Lung microvascular endothelial cell (primary cell): ENCODE measurements around the gene NUDT2. TPM values are rescaled to one million over a fixed set of nuclear protein-coding genes. Genes with fewer than 3 reads are reported as not detected.
A peak's percentile ranks its signal among the peaks of the same experiment; 100 is the strongest.
"Not testable (repeated sequence)": the region's sequence is repeated elsewhere in the genome, so short reads cannot be mapped to it uniquely, and the experiment has no call there.

Source experiments
- DNase-seq, 2 donors: peaks; one replicate each; pipeline versions ENCODE4 v3.0.0 to v3.0.0-alpha.2; 2010; ENCODE audit warnings: low read depth in 2 of 2
- total RNA-seq: library from RNA; depleted of rRNA; stranded (reverse); fragments of >200 nt; gene quantifications from 2 replicates; pipeline ENCODE4 v1.2.1, GENCODE V29; 2014

The NUDT2 gene
- total RNA-seq, result 30.9 and 38.3 TPM in 2 replicates

DNA sequence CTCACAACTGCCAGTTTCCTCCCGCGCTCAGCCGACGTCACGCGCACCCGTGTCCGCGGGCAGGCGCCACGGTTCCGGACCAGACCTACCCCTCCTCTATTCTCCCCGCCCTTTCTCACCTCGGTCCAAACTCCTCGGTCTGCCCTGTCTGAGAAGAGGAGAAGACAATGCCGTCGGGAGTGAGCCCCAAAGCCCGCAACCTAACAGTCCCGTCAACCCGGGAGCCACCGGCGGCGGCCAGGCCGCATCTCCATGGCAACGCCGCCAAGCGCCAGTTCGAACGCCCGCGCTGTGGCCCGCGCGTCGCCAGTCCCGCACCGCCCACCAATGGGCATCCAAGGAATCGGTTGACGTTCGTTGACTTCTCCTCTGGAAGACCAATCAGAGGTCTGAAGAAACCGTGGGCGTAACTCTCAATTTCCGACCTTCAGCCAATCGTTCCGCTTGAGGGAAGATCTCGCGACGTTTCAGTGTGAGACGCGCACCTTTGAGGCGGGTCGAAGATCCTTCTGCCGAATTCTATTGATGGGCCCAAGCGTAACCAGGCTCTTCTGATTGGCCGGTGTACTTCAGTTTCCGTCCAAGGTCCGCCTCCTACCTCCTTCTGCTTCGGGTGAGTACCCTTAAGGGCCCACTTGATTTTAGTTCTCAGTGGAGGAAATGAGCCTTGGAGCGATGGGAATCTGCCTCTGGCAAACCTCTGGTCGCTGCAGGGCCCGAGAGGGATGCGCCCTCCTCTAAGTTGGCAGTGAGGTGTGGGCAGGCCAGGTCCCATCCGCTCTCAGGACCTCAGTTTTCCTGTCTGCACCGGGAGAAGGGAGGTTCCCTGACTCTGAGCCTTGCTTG lies at the start of gene NUDT2, which contains the start of gene KIF24:
TSS of gene NUDT2 (plus strand) at position 583 of the 846 bp plus-strand sequence. CDS start 9,471 bp downstream, outside the sequence.
TSS of gene KIF24 (minus strand) at position 282 of the 846 bp plus-strand sequence. CDS start 17,922 bp downstream, outside the sequence.
- DNase-seq, result peak; percentile 100

DNA sequence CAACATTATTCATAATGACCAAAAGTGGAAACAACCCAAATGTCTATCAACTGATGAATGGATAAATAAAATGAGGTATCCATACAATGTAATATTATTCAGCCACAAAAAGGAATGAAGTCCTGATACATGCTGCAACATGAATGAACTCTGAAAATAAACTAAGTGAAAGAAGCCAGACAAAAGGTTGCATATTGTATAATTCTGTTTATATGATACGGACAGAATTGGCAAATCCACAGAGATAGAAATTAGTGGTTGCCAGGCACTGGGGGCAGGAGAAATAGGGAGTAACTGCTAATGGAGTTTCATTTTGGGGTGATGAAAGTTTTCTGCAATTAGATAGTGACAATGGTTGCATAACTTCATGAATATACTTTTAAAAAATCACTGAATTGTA lies 47.3 kb upstream of the NUDT2 start:
- DNase-seq, result no peak

DNA sequence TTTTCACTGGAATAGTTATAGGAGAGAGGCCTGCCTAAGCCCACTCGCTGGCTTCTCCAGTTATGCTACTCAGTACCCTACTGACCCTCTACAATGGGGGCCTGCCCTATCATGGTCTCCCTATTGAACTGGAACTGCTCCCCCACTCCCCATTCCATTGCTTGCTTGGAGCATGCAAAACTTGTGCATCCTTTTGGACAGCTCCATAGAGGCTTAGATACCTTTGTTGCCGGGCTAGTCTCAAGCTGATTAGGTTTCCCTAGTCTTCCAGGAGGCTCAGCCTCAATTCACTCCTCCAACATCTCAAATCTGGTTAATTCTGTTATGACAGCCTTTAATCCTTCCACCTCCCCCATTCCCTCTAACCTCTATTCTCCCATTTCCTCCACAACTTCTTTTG lies 40.2 kb upstream of the NUDT2 start:
- no peak for DNase-seq

DNA sequence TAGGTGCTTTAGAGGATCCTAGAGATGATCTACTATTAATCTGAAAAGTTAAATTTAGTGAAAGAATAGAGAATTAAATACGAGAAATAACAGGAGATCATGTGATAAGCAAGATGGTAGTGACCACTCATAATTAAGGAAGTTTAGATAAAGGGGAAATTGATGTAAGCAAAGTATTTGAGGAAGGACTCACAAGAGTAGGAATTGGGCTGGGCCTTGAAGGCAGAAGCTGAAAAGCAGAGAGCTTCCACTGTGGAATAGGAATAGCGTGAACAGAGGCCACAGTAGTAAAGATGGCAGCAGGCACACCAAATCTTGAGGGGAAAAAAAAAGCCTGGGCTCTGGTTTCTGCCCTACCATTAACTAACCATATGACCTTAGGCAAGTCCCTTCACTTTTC lies 38.3 kb upstream of the NUDT2 start:
- no peak for DNase-seq

DNA sequence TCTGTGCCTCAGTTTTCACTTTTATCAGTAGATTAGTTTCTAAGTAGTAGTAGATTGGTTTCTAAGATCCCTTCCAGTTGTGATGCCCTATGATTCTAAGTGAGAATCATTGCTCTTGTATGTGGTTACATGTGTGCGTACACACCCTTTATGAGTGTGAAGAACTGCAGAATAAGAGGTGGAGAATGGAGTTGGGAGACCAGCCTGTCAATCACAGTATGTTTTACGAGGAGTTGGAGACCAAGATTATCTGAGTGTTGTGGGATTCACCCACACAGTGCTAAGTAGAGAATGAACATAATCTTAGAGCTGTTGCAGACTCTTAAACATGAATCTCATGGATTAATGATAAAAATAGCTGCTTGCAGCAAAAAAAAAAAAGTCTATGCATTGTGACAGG lies 37.9 kb upstream of the NUDT2 start:
- DNase-seq, result no peak

DNA sequence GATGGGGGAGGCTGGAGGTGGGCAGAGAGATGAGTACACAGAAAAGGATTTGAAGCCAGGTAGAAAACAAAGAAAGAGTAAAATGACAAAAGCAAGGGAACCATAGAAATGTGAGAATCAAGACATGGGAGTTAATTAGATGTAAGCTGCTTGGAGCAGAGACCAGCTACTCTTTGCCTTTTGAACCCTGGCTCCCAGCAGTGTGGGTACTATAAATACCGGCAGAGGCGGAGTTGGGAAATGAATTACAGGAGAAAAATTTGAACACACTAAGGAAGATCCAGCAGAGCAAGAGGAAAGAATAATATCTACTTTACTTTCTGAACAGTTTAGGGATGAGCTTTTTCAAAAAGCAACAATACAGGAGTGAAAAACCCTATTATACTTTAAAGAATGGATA lies 36.8 kb upstream of the NUDT2 start:
- no peak for DNase-seq

DNA sequence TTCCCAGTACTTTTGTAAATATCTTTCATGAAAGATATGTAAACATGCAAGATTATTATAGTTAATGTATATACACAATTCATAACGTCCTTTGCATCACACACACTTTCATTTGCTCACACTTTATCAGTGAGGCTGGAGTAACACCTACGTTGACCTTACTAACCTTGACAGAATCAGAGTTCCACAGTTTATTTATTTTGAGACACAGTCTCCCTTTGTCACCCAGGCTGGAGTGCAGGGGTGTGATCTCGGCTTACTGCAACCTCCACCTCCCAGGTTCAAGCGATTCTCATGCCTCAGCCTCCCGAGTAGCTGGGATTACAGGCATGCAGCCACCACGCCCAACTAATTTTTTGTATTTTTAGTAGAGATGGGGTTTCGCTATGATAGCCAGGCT lies 28.3 kb upstream of the NUDT2 start:
- DNase-seq, result not testable (repeated sequence)

DNA sequence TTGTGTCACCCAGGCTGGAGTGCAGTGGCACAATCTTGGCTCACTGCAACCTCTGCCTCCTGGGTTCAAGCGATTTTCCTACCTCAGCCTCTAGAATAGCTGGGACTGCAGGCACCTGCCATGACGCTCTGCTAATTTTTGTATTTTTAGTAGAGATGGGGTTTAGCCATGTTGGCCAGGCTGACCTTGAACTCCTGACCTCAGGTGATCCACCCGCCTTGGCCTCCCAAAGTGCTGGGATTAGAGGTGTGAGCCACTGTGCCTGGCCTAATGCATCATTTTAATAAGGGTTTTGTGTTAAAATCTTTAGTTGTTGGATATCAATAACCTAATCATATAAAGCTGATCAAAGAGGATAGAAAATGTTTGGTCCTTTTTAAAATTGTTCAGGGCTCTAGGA lies 21.1 kb upstream of the NUDT2 start:
- not testable (repeated sequence) for DNase-seq

DNA sequence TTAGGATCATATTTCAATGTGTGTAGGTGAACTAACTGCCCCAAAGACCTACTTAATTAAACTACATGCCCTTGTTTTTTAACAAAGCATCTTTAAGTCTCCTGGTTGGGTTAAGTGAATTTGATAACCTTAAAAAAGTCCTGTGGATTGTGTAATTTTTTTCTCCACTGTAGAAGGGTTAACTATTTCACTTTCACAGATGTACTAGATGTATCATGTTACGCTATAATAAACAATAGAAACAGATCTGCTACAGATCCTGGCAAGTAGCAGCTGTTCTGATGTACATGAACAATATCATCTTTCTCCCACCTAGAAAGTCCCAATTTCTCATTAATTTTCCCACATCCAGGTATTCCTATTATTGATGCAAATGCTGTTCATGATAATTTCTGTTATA lies 19.2 kb upstream of the NUDT2 start:
- DNase-seq, result no peak

DNA sequence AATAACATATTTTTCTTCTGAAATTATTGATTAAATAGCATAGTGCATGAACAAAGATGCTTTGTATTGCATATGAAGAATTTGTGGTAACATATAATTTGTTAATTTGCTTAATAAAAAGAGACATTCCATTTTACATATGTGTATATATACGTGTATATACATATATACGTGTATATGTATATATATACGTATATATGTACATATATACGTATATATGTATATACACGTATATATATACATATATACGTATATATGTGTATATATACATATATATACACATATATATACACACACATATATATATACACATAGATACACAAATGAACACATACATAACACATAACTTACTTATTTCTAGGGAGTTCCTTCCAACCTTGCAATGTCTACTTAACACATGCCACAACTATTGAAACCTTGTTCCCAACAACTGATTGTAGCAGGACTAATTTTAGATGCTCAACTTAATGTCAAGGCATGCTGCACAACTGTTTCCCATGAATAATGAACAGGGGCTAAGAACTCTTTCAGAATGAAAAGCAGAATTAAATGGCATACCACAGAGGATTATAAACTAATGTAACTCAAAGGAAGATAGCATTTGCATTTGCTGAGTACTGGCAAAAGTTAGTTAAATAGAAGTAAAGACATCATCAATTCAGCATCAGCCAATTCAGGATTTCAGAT lies 17.7 kb upstream of the NUDT2 start:
- DNase-seq, result no peak

DNA sequence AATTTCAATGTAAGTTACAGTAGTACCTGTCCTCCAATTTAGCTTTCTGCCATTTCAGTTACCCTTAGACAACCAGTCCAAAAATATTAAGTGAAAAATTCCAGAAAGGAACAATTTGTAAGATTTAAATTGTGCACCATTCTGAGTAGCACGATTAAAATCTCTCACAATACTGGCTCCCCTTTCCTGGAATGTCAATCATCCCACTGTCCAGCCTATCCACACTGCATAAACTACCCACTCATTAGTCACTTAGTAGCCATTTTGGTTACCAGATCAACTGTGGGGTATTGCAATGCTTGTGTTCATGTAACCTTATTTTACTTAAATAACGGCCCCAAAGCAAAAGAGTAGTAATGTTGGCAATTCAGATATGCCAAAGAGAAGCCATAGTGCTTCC lies 11.9 kb upstream of the NUDT2 start:
- DNase-seq, result no peak

DNA sequence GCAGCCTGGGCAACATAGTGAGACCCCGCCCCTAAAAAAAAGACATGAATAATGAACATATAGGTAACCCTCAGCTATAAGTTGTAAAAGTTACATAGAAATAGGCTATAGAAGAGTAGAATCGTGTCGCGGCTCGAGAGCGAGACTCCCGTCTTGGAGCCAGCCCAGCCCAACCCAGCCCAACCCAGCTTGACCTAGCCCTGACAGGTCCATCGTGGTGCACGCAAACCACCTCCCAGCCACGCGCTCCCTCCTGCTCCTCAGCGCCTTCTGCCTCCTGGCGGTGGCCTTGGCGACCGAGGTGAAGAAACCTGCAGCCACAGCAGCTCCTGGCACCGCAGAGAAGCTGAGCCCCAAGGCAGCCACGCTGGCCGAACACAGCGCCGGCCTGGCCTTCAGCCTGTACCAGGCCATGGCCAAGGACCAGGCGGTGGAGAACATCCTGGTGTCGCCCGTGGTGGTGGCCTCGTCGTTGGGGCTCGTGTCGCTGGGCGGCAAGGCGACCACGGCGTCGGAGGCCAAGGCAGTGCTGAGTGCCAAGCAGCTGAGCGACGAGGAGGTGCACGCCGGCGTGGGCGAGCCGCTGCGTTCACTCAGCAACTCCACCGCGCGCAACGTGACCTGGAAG lies 11.1 kb upstream of the NUDT2 start:
- no peak for DNase-seq

DNA sequence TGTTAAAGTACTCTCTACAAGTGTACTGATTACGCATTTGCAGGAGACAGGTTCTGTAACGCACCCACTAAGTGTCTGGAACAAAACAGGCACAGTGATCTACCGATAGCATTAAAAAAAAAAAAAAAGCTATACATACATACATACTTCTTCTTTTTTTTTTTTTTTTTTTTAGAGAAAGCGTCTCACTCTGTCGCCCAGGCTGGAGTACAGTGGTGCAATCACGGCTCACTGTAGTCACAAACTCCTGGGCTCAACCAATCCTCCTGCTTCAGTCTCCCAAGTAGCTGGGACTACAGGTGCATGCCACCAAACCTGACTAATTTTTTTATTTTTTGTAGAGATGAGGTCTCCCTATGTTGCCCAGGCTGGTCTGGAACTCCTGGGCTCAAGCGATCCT lies 7.9 kb upstream of the NUDT2 start:
- no peak for DNase-seq

DNA sequence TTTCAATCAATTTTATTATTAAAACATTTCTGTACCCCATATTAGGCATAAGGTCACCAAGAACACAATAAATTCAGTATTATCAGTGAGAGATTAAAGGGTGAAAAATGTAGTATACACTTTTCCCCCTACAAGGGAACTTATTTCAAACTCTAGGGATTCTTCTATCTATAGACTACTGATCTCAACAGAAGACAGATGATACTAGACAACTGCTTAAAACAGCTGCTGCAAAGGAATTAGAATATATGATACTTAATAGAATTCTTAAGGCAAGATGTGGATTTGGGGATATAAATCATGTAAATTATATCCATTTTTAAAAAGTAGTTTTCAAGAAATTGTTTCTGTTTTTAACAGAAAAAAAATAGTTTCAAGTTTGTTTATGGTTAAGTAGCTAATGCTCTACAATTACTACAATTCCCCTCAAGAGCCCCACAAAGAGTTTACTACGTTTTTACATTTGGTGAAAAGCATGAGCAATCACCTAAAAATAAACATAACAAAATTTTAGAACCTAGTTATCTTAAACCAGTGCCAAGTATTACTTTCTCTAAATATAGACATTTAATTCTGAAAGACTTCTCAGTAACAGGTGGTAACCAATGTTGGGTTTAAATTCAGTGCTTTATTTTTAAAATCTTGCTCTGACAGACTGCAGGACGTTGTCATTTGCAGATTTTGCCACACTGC lies 6.3 kb upstream of the NUDT2 start:
- no peak for DNase-seq

DNA sequence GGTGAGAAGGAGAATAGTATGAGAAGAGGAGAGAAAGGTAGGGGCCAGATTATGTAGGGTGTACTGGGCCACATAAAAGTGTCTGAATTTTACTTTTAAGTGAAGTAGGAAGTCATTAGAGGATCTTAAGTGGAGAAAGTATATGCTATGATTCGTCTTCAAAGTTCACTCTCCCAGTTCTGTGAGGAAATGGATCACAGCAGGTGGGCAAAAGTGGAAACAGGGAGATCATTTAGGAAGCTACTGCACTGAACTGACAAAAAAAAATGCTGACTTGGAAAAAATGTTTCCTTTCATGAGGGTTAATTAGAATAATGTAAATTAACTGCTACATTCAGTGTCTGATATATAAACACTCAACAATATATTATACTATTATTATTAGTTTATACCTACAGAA lies 2.7 kb upstream of the NUDT2 start:
- no peak for DNase-seq

DNA sequence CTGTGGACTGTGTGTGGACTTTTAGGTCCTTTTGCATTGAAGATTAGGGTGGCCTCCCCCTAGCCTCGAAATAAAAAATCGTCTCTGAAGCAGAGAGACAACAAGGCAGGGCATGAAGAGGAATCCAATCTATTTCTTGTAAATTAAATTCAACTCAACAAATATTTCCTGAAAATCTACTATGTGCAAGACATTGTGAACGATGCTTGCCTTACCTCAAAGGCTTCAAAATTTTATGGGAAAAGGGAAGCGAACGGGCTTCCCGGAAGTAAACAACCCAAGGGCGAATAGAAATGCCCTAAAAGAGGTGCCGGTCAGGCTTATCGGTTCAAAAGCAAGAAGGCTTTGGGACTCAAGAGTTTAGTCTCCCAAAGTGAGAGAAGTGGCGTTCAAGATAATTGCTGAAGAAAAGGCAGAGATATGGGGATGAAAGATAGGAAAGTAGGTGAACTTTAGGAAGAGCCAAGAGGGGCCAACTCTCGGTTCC lies 826 bp upstream of the NUDT2 start:
- DNase-seq, result no peak

DNA sequence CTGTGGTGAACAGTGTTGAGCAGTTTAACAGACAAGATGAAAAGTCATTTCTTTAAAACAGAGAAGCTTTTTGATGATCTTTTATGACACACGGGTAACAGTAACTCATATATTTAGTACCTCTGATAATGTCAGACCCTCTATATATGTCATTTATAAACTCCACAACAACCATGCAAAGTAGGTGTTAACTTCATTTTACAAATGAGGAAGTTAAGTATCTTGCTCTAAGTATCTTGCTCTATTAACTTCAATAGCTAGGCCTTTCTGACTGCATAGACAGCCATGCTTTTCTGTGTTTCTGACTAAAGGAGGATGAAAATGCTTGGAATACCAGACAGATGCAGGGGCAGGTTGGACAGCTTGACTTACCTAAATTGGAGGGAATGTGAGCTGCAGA lies 1.8 kb downstream of the NUDT2 start:
- no peak for DNase-seq

DNA sequence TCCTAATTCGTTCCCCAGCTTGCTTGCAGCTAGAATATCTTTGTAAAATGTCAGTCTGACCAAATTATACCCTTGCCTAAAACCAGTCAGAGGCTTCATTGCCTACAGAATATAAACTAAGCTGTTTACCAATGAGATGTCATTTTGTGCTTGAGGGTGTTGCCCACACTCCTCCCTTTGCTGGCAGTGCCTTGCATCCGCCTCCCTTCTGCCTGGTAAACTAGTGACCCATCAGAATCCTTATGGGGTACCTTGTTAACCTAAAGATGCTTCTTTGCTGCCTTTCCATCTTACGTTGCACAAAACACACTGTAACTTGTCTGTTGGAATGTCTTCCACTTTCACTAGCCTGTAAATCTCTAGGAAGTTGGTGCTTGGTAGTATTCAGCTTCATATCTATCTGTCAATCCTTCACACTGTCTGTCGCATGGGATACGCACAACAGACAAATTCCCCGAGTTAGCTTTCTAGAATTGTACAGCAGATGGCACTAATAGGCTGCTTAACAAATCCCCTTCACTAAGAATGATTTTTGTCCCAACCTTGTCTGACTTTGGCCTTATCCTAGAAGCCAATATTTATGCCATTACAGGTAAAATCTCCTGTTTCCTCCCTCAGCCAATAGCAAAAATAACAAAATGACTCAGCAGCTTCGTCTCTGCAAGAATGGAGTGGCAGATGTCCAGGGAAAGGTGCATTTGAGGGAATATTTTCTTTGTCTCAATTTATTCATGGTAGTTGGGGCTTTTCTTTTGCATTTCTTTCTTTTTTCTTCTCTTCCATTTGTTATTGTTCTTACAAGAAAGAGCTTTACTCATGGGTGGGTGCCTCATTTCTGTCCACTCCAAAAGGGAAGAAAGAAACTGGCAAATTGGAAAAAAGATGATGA lies 3.0 kb downstream of the NUDT2 start:
- peak; percentile 65 to 80 for DNase-seq

DNA sequence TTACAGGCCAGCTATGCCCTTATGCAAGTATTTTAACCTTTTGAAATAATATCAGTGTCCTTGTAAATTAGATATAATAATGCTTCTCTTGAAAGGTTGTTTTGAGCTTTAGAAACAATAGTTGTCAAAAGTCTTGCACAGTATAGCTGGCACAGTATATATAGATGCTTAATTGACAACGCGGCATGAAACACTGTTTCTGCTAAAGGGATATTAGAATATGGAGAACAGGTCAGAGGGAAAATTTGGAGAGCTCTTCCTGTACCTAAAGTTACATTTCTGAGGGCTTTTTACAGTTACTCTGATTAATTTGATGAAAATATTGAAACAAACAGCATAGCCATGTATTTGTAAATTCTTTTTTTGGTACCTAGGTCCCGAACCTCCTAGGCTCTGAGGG lies 4.5 kb downstream of the NUDT2 start:
- DNase-seq, result no peak

DNA sequence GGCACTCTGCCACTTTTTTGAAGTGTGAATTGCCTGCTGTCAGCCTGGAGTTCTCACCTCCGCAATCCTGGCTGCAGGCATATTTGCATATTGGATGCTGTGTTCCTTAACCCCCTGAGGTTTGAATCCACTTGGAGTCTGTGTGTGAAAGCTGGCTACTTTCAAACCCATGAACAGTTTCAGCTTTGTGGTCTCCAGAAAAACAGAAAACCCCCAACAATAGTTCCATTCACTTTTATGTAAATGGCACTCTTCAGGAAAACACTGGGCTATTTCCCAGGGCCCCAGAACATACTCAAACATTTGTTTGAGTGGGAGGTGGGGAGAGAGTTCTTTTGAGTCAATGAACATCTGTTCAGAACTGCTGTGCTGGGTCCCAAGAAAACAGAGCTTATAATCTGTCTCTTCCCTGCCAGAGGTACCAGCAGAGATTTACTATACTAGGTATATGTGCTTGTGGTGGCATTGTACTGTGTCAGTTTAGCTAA lies 5.0 kb downstream of the NUDT2 start:
- DNase-seq, result no peak
